Neuronal stem cell (in vitro differentiated cells): ENCODE measurements around the gene C1QTNF6.

Experiments
- DNase-seq: peaks from one replicate; pipeline ENCODE4 v3.0.0-alpha.2; 2013; ENCODE audit warnings: low spot score
- H2AFZ ChIP-seq: one replicate; pipeline ENCODE4 v1.6.1; 2013; ENCODE audit warnings: mild to moderate bottlenecking, low read length, inconsistent platforms
- H2AK5ac ChIP-seq: 2 replicates; pipeline ENCODE4 v1.6.1; 2013; ENCODE audit warnings: low read depth, mild to moderate bottlenecking, inconsistent platforms, low read length, moderate library complexity, mixed read lengths
- H2BK120ac ChIP-seq: 2 replicates; pipeline ENCODE4 v1.6.1; 2013; ENCODE audit warnings: low read depth, mild to moderate bottlenecking, inconsistent platforms, low read length, moderate library complexity, mixed read lengths
- H2BK12ac ChIP-seq: one replicate; pipeline ENCODE4 v1.6.1; 2013; ENCODE audit warnings: low read length, inconsistent platforms
- H2BK15ac ChIP-seq: 2 replicates; pipeline ENCODE4 v1.6.1; 2013; ENCODE audit warnings: mild to moderate bottlenecking, low read length, inconsistent platforms, mixed read lengths
- H2BK5ac ChIP-seq: one replicate; pipeline ENCODE4 v1.6.1; 2013; ENCODE audit warnings: inconsistent platforms, mild to moderate bottlenecking, low read length, moderate library complexity
- H3K14ac ChIP-seq: one replicate; pipeline ENCODE4 v1.6.1; 2013; ENCODE audit warnings: low read length, inconsistent platforms
- H3K18ac ChIP-seq: 2 replicates; pipeline ENCODE4 v1.6.1; 2013; ENCODE audit warnings: low read length, inconsistent platforms
- H3K23ac ChIP-seq: 2 replicates; pipeline ENCODE4 v1.6.1; 2013; ENCODE audit warnings: low read depth, mild to moderate bottlenecking, mixed read lengths, low read length, inconsistent platforms; ENCODE audit not compliant: poor library complexity
- H3K27ac ChIP-seq: replicated peaks from 3 replicates; pipeline ENCODE4 v1.5.1; 2013; ENCODE audit warnings: low read length, inconsistent platforms
- H3K27me3 ChIP-seq, 3 experiments: 2 replicates each; pipeline ENCODE4 v1.6.1; 2013; ENCODE audit warnings: low read length in 3 of 3, mild to moderate bottlenecking in 2 of 3, inconsistent platforms in 1 of 3, low read depth in 1 of 3, mixed read lengths in 1 of 3, moderate library complexity in 1 of 3; ENCODE audit not compliant: control insufficient read depth in 3 of 3, insufficient read depth in 3 of 3
- H3K36me3 ChIP-seq, 2 donors: replicated peaks in 1 of 2; 2 replicates each; pipeline ENCODE4 v1.6.1; 2013; ENCODE audit warnings: low read length in 2 of 2; ENCODE audit not compliant: control insufficient read depth in 2 of 2, insufficient read depth in 2 of 2
- H3K4ac ChIP-seq: 2 replicates; pipeline ENCODE4 v1.6.1; 2013; ENCODE audit warnings: inconsistent platforms, mild to moderate bottlenecking, low read length, moderate library complexity
- H3K4me1 ChIP-seq, 2 donors: 1 replicate in 1 of 2; 2 replicates in 1 of 2; pipeline ENCODE4 v1.6.1; 2013; ENCODE audit warnings: low read length in 2 of 2, low read depth in 1 of 2; ENCODE audit not compliant: control insufficient read depth in 2 of 2, insufficient read depth in 1 of 2
- H3K4me2 ChIP-seq: one replicate; pipeline ENCODE4 v1.6.1; 2013; ENCODE audit warnings: mild to moderate bottlenecking, low read length, inconsistent platforms; ENCODE audit not compliant: insufficient read depth, poor library complexity, severe bottlenecking
- H3K4me3 ChIP-seq, 2 donors: 2 replicates each; pipeline ENCODE4 v1.5.1; 2013; ENCODE audit warnings: low read length in 2 of 2, mild to moderate bottlenecking in 2 of 2, inconsistent platforms in 1 of 2, moderate library complexity in 1 of 2
- H3K79me1 ChIP-seq: one replicate; pipeline ENCODE4 v1.6.1; 2013; ENCODE audit warnings: low read depth, mild to moderate bottlenecking, inconsistent platforms, low read length, moderate library complexity
- H3K9ac ChIP-seq: one replicate; pipeline ENCODE4 v1.6.1; 2013; ENCODE audit warnings: mild to moderate bottlenecking, low read depth, low read length, inconsistent platforms; ENCODE audit not compliant: poor library complexity
- H3K9me3 ChIP-seq, 2 donors: replicated peaks in 1 of 2; 2 replicates each; pipeline versions ENCODE3 to v1.6.1; 2013; ENCODE audit warnings: low read length in 2 of 2, mild to moderate bottlenecking in 2 of 2, inconsistent platforms in 1 of 2, low read depth in 1 of 2, mixed read lengths in 1 of 2, moderate library complexity in 1 of 2; ENCODE audit not compliant: control insufficient read depth in 2 of 2, insufficient read depth in 1 of 2
- H4K8ac ChIP-seq: one replicate; pipeline ENCODE4 v1.6.1; 2013; ENCODE audit warnings: low read depth, mild to moderate bottlenecking, inconsistent platforms, low read length, moderate library complexity
- H4K91ac ChIP-seq: one replicate; pipeline ENCODE4 v1.6.1; 2013; ENCODE audit warnings: low read length, low read depth, mild to moderate bottlenecking, inconsistent platforms; ENCODE audit not compliant: poor library complexity
- WGBS, 2 donors: extraction: QIAGEN DNeasy Blood & Tissue Kit; methylation state at CpG; one replicate each; pipeline ENCODE4 v1.1.7; 2013; ENCODE audit warnings: missing lambda C conversion rate in 2 of 2, mixed read lengths in 1 of 2; ENCODE audit not compliant: insufficient read length in 2 of 2, insufficient replicate concordance in 1 of 2; ENCODE audit errors: extremely low coverage in 2 of 2; 5-methylcytosine and 5-hydroxymethylcytosine counted together

The C1QTNF6 gene

DNA sequence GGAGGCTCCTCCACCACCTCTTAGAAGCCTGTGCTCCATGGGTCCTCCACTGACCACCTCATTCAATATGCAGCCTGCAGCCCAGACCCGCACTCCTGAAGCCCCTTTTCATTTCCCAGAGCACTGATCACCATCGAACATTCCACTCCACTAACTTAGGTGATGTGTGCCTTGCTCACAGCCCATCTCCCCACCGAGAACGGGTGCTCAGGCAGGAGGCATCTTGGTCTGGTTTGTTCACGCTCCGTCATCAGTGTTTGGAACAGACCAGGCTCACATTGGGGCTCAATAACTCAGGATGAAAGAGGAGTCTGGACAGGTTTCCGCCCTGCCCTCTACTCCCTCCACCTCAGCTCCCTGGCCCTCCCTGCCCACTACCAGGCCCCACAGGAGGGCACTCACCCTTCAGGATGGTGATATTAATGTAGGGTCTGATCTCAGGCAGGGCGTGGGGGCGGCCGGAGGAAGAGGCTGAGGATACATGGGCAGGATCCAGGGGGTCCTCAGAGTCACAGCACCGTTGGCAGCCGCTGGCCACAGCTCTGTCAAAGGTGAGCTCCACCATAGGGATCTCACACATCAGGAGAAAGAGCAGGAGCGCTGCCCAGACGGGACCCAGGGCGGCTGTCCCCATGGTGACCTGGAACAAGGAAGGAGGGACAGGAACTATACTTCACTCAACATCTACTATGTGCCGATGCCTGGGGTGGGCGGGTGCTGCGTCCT is 3.1 kb downstream of the C1QTNF6 start:
- Histone ChIP-seq H3K36me3 (peaks cover 0 to 65% of the 10 kb centered on the region in 2 donors), H3K4me3 (no peak overlapping the region), H3K27ac (no peak overlapping the region), H3K23ac (peak overlapping the region; percentile 17), H2BK120ac (peak overlapping the region; percentile 47), H4K8ac (no peak overlapping the region), H3K9me3 (no peaks in the 10 kb centered on the region), H2BK12ac (no peak overlapping the region), H2AK5ac (peak overlapping the region; percentile 40), H3K14ac (no peak overlapping the region), H3K4me1 (peaks cover 10 to 25% of the 10 kb centered on the region in 2 donors), H3K27me3 (no peaks in the 10 kb centered on the region), H3K9ac (no peak overlapping the region), H3K18ac (peak overlapping the region; percentile 59), H2BK5ac (no peak overlapping the region), H3K4me2 (no peak overlapping the region), H4K91ac (no peak overlapping the region), H3K4ac (no peak overlapping the region), H3K79me1 (no peaks in the 10 kb centered on the region), H2BK15ac (no peak overlapping the region), H2AFZ (no peak overlapping the region)
- DNase-seq, result no peak
- WGBS, 2 donors, result no CpG with 5 or more reads among the region's 18 CpGs

DNA sequence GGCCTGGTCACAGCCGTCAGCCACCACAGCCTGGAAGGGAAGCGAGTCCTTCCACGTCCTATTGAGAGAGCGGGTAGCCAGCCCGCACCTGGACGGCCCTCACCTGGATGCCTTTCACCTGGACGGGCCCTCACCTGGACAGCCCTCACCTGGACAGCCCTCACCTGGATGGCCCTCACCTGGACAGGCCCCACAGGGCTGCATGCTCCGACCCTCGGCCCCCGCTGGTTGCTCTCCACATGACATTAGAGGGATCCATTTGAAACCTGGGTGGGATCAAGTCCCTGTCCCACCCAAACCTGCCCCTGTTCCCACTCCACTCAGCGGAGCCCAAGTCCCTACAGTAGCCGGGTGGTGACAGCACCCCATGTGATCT is 3.7 kb downstream of the C1QTNF6 start:
- no peak overlapping the region for H3K18ac ChIP-seq
- no peak overlapping the region for H3K27ac ChIP-seq
- H2BK120ac ChIP-seq, result no peak overlapping the region
- no peak for DNase-seq
- no peak overlapping the region for H3K14ac ChIP-seq
- H3K36me3 ChIP-seq, result peaks cover 0 to 66% of the 10 kb centered on the region in 2 donors
- no peak overlapping the region for H4K91ac ChIP-seq
- H3K4me3 ChIP-seq, result no peak overlapping the region
- peak overlapping the region; percentile 4 for H2AK5ac ChIP-seq
- WGBS, 2 donors, result no CpG with 5 or more reads among the region's 12 CpGs
- no peak overlapping the region for H3K4ac ChIP-seq
- H4K8ac ChIP-seq, result no peak overlapping the region
- no peaks in the 10 kb centered on the region for H3K27me3 ChIP-seq
- no peak overlapping the region for H3K9ac ChIP-seq
- H3K4me2 ChIP-seq, result no peak overlapping the region
- peak overlapping the region; percentile 21 for H2BK5ac ChIP-seq
- H3K23ac ChIP-seq, result no peak overlapping the region
- H3K9me3 ChIP-seq, result no peaks in the 10 kb centered on the region
- no peak overlapping the region for H2BK12ac ChIP-seq
- no peak overlapping the region for H2AFZ ChIP-seq
- peaks cover 10 to 20% of the 10 kb centered on the region in 2 donors for H3K4me1 ChIP-seq
- H2BK15ac ChIP-seq, result no peak overlapping the region
- H3K79me1 ChIP-seq, result no peaks in the 10 kb centered on the region

DNA sequence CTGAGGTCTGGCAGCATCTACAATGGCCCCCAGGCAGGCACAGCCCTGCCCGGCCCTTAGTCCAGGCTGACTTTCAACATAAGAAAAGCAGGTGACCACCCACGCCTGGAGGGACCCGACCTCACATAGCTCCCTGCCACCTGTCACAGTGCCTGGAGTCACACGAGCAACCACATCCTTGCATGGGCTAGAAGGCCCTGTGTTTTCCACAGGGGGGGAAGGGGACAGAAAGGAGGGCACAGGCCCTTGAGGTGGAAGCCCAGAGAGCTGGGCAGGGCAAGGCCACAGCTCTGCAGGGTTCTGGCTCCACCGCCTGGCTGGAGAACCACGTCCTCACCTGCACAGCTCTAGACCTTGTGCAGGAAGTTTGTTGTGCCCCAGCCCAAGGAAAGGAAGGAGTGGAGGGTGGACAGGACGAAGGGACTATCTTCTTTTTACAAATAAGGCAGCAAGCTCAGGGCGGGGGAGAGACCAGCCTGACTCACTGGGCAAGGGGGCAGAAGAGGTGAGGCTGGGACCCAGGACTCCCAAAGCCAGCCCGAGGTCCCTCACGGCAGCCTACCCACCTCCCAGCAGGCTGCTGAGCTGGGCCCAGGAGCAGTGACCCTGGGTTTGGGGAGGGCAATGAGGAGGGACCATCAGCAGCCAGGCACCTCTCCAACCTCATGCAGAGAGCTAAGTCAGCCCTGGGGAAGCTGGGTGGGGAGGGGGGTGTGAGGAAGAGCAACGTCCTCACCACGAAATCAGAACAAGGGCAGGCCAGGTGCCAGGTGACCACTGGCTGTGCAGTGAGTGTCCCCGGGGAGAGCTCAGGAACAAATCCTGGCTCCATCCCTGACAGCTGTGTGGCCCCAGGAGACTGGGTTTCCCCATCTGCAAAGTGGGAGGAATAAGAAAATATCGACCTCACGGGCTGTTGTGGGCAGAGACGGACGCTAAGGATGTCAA is 4.3 kb downstream of the C1QTNF6 start:
- no peak overlapping the region for H3K4ac ChIP-seq
- peaks cover 14 to 17% of the 10 kb centered on the region in 2 donors for H3K4me1 ChIP-seq
- H2AK5ac ChIP-seq, result peak overlapping the region; percentile 32
- H3K18ac ChIP-seq, result peak overlapping the region; percentile 44
- WGBS, 2 donors, result no CpG with 5 or more reads among the region's 17 CpGs
- H4K8ac ChIP-seq, result no peak overlapping the region
- no peak overlapping the region for H3K14ac ChIP-seq
- no peaks in the 10 kb centered on the region for H3K27me3 ChIP-seq
- H3K23ac ChIP-seq, result peak overlapping the region; percentile 17
- DNase-seq, result no peak
- no peak overlapping the region for H3K4me2 ChIP-seq
- H2BK5ac ChIP-seq, result peak overlapping the region; percentile 21
- no peak overlapping the region for H3K4me3 ChIP-seq
- H2BK120ac ChIP-seq, result no peak overlapping the region
- no peak overlapping the region for H2BK12ac ChIP-seq
- no peaks in the 10 kb centered on the region for H3K79me1 ChIP-seq
- H3K27ac ChIP-seq, result no peak overlapping the region
- H3K9me3 ChIP-seq, result no peaks in the 10 kb centered on the region
- no peak overlapping the region for H2BK15ac ChIP-seq
- no peak overlapping the region for H4K91ac ChIP-seq
- peak overlapping the region; percentile 38 for H3K9ac ChIP-seq
- H3K36me3 ChIP-seq, result peaks cover 0 to 66% of the 10 kb centered on the region in 2 donors
- H2AFZ ChIP-seq, result no peak overlapping the region

DNA sequence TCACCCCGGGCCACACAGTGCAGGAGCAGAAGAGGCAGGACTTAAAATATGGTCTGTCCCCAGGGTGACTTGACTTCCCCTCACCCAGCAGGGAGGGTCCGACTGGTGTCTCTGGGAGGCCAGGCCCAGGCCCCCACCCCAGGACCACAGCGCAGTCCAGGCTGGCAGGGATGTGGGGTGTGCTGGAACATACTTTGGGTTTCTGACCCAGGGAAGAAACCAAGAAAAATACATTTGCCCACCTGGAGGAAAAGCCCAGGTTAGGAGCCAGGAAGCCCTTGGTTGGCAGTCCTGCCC is 5.2 kb downstream of the C1QTNF6 start:
- Histone ChIP-seq H3K27ac (no peak overlapping the region), H3K4ac (no peak overlapping the region), H2BK12ac (no peak overlapping the region), H2BK5ac (no peak overlapping the region), H3K36me3 (peaks cover 0 to 66% of the 10 kb centered on the region in 2 donors), H3K9ac (no peak overlapping the region), H3K4me3 (no peak overlapping the region), H3K9me3 (no peaks in the 10 kb centered on the region), H3K79me1 (no peaks in the 10 kb centered on the region), H2AK5ac (no peak overlapping the region), H4K91ac (no peak overlapping the region), H3K14ac (no peak overlapping the region), H2AFZ (no peak overlapping the region), H3K23ac (no peak overlapping the region), H3K4me2 (no peak overlapping the region), H2BK120ac (no peak overlapping the region), H2BK15ac (no peak overlapping the region), H4K8ac (no peak overlapping the region), H3K18ac (no peak overlapping the region), H3K27me3 (no peaks in the 10 kb centered on the region), H3K4me1 (peaks cover 16 to 18% of the 10 kb centered on the region in 2 donors)
- DNase-seq, result no peak
- WGBS, 2 donors, result no CpG with 5 or more reads among the region's 3 CpGs
